Naive thymus-derived CD4-positive, alpha-beta T cell (primary cell): ENCODE data around the gene FBXO47. TPM values are rescaled to one million over a fixed set of nuclear protein-coding genes. Genes with fewer than 3 reads are reported as not detected.

Experiments
- ATAC-seq: fragments of 150-1000 bp; cut with Tn5 transposase; 2 replicates; pipeline ENCODE4 v1.10.0; 2021; ENCODE audit warnings: mild to moderate bottlenecking, moderate library complexity
- CTCF ChIA-PET: fragments of 350-600 bp; sonication (Branson Sonifier 250); formaldehyde crosslinking; loops from one replicate; lab custom pipeline; 2021; ENCODE audit warnings: antibody characterized with exemption; lab: Charles Lee
- POLR2A ChIA-PET: fragments of 350-600 bp; sonication (Branson Sonifier 250); formaldehyde crosslinking; loops from one replicate; lab custom pipeline; 2021; ENCODE audit warnings: antibody characterized with exemption, inconsistent platforms; lab: Charles Lee
- DNase-seq, 9 donors: peaks; one replicate each; pipeline versions ENCODE4 v3.0.0 to v3.0.0-alpha.2; 2020 to 2022; ENCODE audit warnings: mixed read lengths in 1 of 9
- H3K27ac ChIP-seq: one replicate; pipeline ENCODE4 v1.7.0; 2013; ENCODE audit warnings: mild to moderate bottlenecking, low read depth, low read length, moderate library complexity
- H3K27me3 ChIP-seq, 2 donors: one replicate each; pipeline ENCODE4 v1.7.0; 2013; ENCODE audit warnings: low read length in 2 of 2, mild to moderate bottlenecking in 2 of 2, moderate library complexity in 2 of 2; ENCODE audit not compliant: control insufficient read depth in 2 of 2, insufficient read depth in 2 of 2
- H3K36me3 ChIP-seq, 3 experiments: 1 replicate in 2 of 3; 2 replicates in 1 of 3; pipeline ENCODE4 v1.7.0; 2013; ENCODE audit warnings: low read length in 3 of 3, mild to moderate bottlenecking in 3 of 3, moderate library complexity in 1 of 3; ENCODE audit not compliant: insufficient read depth in 3 of 3, control insufficient read depth in 2 of 3
- H3K4me1 ChIP-seq, 2 donors: one replicate each; pipeline ENCODE4 v1.7.0; 2013; ENCODE audit warnings: low read length in 2 of 2, mild to moderate bottlenecking in 2 of 2, moderate library complexity in 1 of 2; ENCODE audit not compliant: control insufficient read depth in 2 of 2, insufficient read depth in 2 of 2
- H3K4me3 ChIP-seq: 2 replicates; pipeline ENCODE4 v1.7.0; 2013; ENCODE audit warnings: mild to moderate bottlenecking, low read length
- H3K9me3 ChIP-seq, 3 experiments: 1 replicate in 2 of 3; 2 replicates in 1 of 3; pipeline ENCODE4 v1.7.0; 2013; ENCODE audit warnings: low read length in 3 of 3; ENCODE audit not compliant: control insufficient read depth in 2 of 3
- H3K27ac Mint-ChIP-seq, 9 donors: one replicate each; pipeline ENCODE4 v1.8.0; 2020 to 2022; ENCODE audit warnings: mixed read lengths in 9 of 9, mild to moderate bottlenecking in 8 of 9, moderate library complexity in 5 of 9, inconsistent platforms in 2 of 9
- H3K27me3 Mint-ChIP-seq, 5 donors: one replicate each; pipeline ENCODE4 v1.8.0; 2021 to 2022; ENCODE audit warnings: mixed read lengths in 5 of 5, mild to moderate bottlenecking in 1 of 5
- H3K36me3 Mint-ChIP-seq, 5 donors: one replicate each; pipeline ENCODE4 v1.8.0; 2020 to 2022; ENCODE audit warnings: mixed read lengths in 5 of 5, mild to moderate bottlenecking in 3 of 5, inconsistent platforms in 1 of 5
- H3K4me1 Mint-ChIP-seq, 7 donors: one replicate each; pipeline ENCODE4 v1.8.0; 2020 to 2022; ENCODE audit warnings: mixed read lengths in 7 of 7, mild to moderate bottlenecking in 3 of 7, inconsistent platforms in 1 of 7
- H3K4me3 Mint-ChIP-seq, 10 donors: one replicate each; pipeline ENCODE4 v1.8.0; 2020 to 2022; ENCODE audit warnings: mild to moderate bottlenecking in 10 of 10, mixed read lengths in 10 of 10, moderate library complexity in 6 of 10, inconsistent platforms in 2 of 10
- H3K9me3 Mint-ChIP-seq, 11 donors: one replicate each; pipeline ENCODE4 v1.8.0; 2020 to 2022; ENCODE audit warnings: mixed read lengths in 11 of 11, mild to moderate bottlenecking in 4 of 11, inconsistent platforms in 1 of 11, moderate library complexity in 1 of 11
- intact Hi-C, 2 donors: fragments of 100-400 bp; cut with micrococcal nuclease; formaldehyde crosslinking; loops; one replicate each; pipeline ENCODE4 v1.15.1; 2023
- polyA plus RNA-seq, 2 donors: library from polyadenylated mRNA; unstranded; fragments of 300-500 nt; fragmentation: Illumina TruSeq; gene quantifications; one replicate each; pipeline ENCODE4 v1.2.3, GENCODE V29; 2021
- total RNA-seq, 6 experiments: library from RNA in 5 of 6; stranded (reverse) in 5 of 6; gene quantifications; 1 replicate in 5 of 6; 2 replicates in 1 of 6; pipeline ENCODE4 v1.2.3 and lab custom pipeline; 2021 to 2026

The FBXO47 gene
- total and polyA plus RNA-seq, 7 experiments from 2014 or later = not detected

DNA sequence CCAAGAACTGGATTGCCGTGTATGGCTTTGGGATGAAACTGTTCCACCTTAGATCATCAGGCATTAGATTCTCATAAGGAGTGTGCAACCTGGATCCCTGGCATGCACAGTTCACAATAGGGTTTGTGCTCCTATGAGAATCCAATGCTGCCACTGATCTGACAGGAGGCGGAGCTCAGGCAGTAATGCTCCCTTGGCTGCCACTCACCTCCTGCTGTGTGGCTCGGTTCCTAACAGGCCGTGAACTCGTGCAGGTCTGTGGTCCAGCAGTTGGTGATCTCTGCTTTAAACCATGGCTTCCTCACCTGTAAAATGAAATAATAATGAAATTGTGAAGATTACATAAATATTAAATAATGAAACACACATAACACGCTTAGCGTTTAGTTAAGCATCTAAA, 45.5 kb upstream of the FBXO47 start:
- no peaks in the 10 kb centered on the region for H3K9me3 ChIP-seq
- H3K27me3 ChIP-seq = no peaks in the 10 kb centered on the region
- Mint-ChIP-seq H3K27me3 (peaks cover 0 to 4% (median 0%) of the 10 kb centered on the region in 5 donors), H3K27ac (peak overlapping the region in 4 of 9 donors; percentile 10 to 71 (median 28)), H3K4me1 (peaks cover 14 to 32% (median 20%) of the 10 kb centered on the region in 7 donors), H3K36me3 (peaks cover 0 to 2% (median 0%) of the 10 kb centered on the region in 5 donors), H3K9me3 (peaks cover 0 to 10% (median 0%) of the 10 kb centered on the region in 11 donors), H3K4me3 (no peak overlapping the region)
- ChIA-PET POLR2A (no interaction called here), CTCF (interaction anchor here (0.7 kb wide), 1 partner anchor 263 kb away, joined by 3 read pairs; no protein-coding TSS in a partner anchor)
- peaks cover 0 to 17% of the 10 kb centered on the region in 2 donors for H3K4me1 ChIP-seq
- ATAC-seq = no peak
- no peak overlapping the region for H3K27ac ChIP-seq
- no peak overlapping the region for H3K4me3 ChIP-seq
- intact Hi-C loops = no loop called here
- no peak for DNase-seq
- H3K36me3 ChIP-seq = no peaks in the 10 kb centered on the region

DNA sequence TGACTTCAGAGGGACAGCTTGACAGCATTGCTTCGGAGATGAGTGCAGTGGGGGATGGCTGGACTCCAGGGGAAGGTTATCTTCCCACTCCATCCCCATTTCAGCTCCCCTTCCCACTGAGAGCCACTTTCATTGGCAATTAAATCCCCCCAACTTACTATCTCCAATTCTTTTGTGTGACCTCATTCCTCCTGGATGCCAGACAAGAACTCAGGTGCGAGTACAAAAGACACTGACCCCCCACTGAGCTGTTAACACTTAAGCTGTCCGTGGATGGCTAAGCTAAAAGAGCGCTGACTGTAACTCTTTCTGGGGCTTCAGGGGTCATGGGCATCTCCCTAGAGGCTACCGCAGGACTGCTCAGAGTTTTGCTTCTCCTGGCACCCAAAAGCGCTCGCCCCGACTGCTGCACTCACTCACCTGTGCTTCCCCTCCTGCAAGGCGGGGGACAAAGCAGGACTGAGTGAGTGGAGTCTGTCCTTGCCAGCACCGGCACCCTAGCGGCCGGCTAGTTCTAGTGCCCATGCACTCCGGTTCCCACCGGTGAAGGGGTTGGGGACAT, 44.8 kb upstream of the FBXO47 start:
- POLR2A ChIA-PET = interaction anchor here (0.6 kb wide), 1 partner anchor 90 kb away, joined by 3 read pairs; no protein-coding TSS in a partner anchor
- CTCF ChIA-PET = interaction anchor here (0.7 kb wide), 1 partner anchor 264 kb away, joined by 3 read pairs; no protein-coding TSS in a partner anchor

DNA sequence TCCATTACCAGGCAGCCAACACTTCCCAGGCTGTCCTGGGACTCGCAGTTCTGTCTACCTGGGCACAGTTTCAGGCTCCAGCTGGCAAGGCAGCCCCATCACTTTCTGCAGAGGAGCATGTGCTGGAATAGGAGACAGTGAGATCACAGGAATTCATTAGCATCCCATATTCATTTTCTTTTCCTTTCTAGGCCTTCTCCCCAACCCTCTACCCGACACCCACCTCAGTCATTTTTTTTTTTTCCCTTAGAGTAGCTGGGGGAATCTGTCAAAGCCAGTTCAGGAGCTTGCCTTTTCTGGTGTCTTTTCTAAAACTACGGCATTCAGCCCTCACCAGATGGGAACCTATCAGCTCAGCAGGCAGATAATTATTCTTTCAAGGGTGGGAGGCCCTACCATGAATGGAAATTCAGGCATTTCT, 42.4 kb upstream of the FBXO47 start:
- H3K27ac Mint-ChIP-seq = peak overlapping the region in 1 of 9 donors; percentile 57
- no peaks in the 10 kb centered on the region for H3K36me3 ChIP-seq
- DNase-seq (no peak), ATAC-seq (no peak)
- peaks cover 0 to 10% (median 6%) of the 10 kb centered on the region in 7 donors for H3K4me1 Mint-ChIP-seq
- H3K9me3 Mint-ChIP-seq = peaks cover 0 to 12% (median 0%) of the 10 kb centered on the region in 11 donors
- H3K27me3 Mint-ChIP-seq = peaks cover 0 to 7% (median 0%) of the 10 kb centered on the region in 5 donors
- no peaks in the 10 kb centered on the region for H3K36me3 Mint-ChIP-seq
- H3K27me3 ChIP-seq = no peaks in the 10 kb centered on the region
- H3K4me3 Mint-ChIP-seq = no peak overlapping the region
- intact Hi-C loops = no loop called here
- POLR2A ChIA-PET = interaction anchor here (0.6 to 1.1 kb wide), 3 partner anchors 8 to 144 kb away, joined by 3 to 4 read pairs (median 3); no protein-coding TSS in a partner anchor
- CTCF ChIA-PET = no interaction called here
- no peaks in the 10 kb centered on the region for H3K4me1 ChIP-seq
- no peak overlapping the region for H3K27ac ChIP-seq
- no peak overlapping the region for H3K4me3 ChIP-seq
- H3K9me3 ChIP-seq = no peaks in the 10 kb centered on the region

More for the DNA sequence above, 44.8 kb upstream of the FBXO47 start:
- peaks cover 8 to 25% (median 13%) of the 10 kb centered on the region in 7 donors for H3K4me1 Mint-ChIP-seq
- intact Hi-C loops = no loop called here
- Histone ChIP-seq H3K4me1 (peaks cover 0 to 10% of the 10 kb centered on the region in 2 donors), H3K4me3 (no peak overlapping the region), H3K36me3 (no peaks in the 10 kb centered on the region), H3K27ac (no peak overlapping the region), H3K27me3 (no peaks in the 10 kb centered on the region), H3K9me3 (no peaks in the 10 kb centered on the region)
- H3K4me3 Mint-ChIP-seq = no peak overlapping the region
- no peaks in the 10 kb centered on the region for H3K36me3 Mint-ChIP-seq
- DNase-seq (no peak), ATAC-seq (no peak)
- peaks cover 0 to 12% (median 0%) of the 10 kb centered on the region in 11 donors for H3K9me3 Mint-ChIP-seq
- H3K27ac Mint-ChIP-seq = peak overlapping the region in 1 of 9 donors; percentile 45
- H3K27me3 Mint-ChIP-seq = peaks cover 0 to 4% (median 0%) of the 10 kb centered on the region in 5 donors

DNA sequence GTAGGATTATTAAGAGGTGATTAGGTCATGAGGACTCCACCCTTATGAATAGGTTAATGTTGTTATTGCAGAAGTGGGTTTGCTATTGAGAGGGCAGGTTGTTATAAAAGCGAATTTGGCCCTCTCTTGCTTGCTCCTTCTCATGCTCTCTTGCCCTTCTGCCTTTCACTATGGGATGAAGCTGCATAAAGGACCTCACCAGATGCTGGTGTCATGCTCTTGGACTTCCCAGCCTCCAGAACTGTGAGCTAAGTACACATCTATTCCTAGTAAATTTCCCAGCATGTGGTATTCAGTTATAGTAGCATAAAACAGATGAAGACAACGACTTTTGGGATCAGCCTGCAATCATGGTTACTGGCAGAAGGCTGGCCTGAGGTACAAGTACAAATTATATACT, 41.4 kb upstream of the FBXO47 start:
- no peak overlapping the region for H3K27ac Mint-ChIP-seq
- no peak for ATAC-seq

DNA sequence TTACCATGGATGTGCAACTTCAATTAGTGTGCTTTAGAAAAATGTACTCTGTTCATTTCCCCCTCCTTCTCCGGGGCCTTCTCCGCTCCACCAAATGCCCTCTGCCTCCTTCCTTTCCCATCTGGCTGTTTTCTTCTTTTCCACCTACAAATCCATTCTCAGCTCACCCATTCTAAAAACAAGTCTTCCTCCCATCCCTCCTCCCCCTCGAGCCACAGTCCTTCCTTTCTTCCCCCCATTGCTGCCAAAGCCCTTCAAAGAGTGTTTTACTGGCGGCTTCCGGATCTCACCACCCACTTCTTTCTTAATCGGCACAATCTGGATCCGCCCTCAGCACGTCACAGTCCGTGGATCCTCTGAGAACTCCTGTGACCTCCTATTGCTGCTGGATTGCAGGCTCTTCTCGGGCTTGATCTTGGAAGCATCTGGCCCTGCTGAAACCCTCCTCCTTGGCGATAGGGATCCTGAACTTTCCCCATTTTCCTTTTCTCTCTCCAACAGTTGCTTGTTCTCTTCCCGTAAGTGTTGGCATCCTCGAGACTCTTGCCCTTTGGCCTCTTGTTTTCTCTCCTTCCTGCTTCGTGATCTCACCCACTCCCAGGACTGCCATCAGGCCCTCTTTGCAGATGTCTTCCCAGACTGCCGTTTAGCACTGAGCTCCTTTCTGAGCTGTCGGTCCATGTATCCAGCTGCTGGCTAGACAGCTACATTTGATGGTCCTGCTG, 36.0 kb upstream of the FBXO47 start:
- CTCF ChIA-PET = interaction anchor here (0.6 to 0.7 kb wide), 3 partner anchors 151 to 587 kb away, joined by 3 to 6 read pairs (median 3); no protein-coding TSS in a partner anchor
- H3K4me3 Mint-ChIP-seq = peak overlapping the region; percentile 63 to 89 (median 76)
- Histone ChIP-seq H3K4me1 (peaks cover 4 to 29% of the 10 kb centered on the region in 2 donors), H3K27me3 (no peaks in the 10 kb centered on the region), H3K27ac (no peak overlapping the region), H3K9me3 (no peaks in the 10 kb centered on the region), H3K4me3 (no peak overlapping the region), H3K36me3 (no peaks in the 10 kb centered on the region)
- peaks cover 0 to 11% (median 0%) of the 10 kb centered on the region in 5 donors for H3K36me3 Mint-ChIP-seq
- H3K27ac Mint-ChIP-seq = peak overlapping the region; percentile 33 to 96 (median 89)
- intact Hi-C loops = loop anchor here in 1 of 2 donors (2.0 kb wide), 1 partner anchor 14 kb away; no protein-coding TSS in a partner anchor
- peaks cover 0 to 8% (median 0%) of the 10 kb centered on the region in 5 donors for H3K27me3 Mint-ChIP-seq
- H3K4me1 Mint-ChIP-seq = peaks cover 20 to 41% (median 36%) of the 10 kb centered on the region in 7 donors
- peak in 7 of 9 donors; percentile 57 to 77 (median 69) for DNase-seq
- peaks cover 0 to 13% (median 2%) of the 10 kb centered on the region in 11 donors for H3K9me3 Mint-ChIP-seq
- ATAC-seq = peak; percentile 90
- POLR2A ChIA-PET = interaction anchor here (0.6 to 1.9 kb wide), 3 partner anchors 15 to 686 kb away, joined by 3 to 7 read pairs (median 4); no protein-coding TSS in a partner anchor

More for the DNA sequence above, 41.4 kb upstream of the FBXO47 start:
- POLR2A ChIA-PET = interaction anchor here (0.6 kb wide), 1 partner anchor 1098 kb away, joined by 4 read pairs; no protein-coding TSS in a partner anchor
- H3K27me3 Mint-ChIP-seq = peaks cover 0 to 7% (median 0%) of the 10 kb centered on the region in 5 donors
- CTCF ChIA-PET = no interaction called here
- no peak for DNase-seq
- no peak overlapping the region for H3K4me3 ChIP-seq
- H3K4me3 Mint-ChIP-seq = no peak overlapping the region
- H3K9me3 ChIP-seq = no peaks in the 10 kb centered on the region
- no peak overlapping the region for H3K27ac ChIP-seq
- H3K4me1 ChIP-seq = peaks cover 0 to 7% of the 10 kb centered on the region in 2 donors
- peaks cover 0 to 5% (median 0%) of the 10 kb centered on the region in 5 donors for H3K36me3 Mint-ChIP-seq
- peaks cover 3 to 19% (median 12%) of the 10 kb centered on the region in 7 donors for H3K4me1 Mint-ChIP-seq
- no peaks in the 10 kb centered on the region for H3K27me3 ChIP-seq
- intact Hi-C loops = no loop called here
- no peaks in the 10 kb centered on the region for H3K36me3 ChIP-seq
- peaks cover 0 to 12% (median 0%) of the 10 kb centered on the region in 11 donors for H3K9me3 Mint-ChIP-seq
